ENCODE data around the gene LRRC75A.
"Not testable (repeated sequence)": the region's sequence is repeated elsewhere in the genome, so short reads cannot be mapped to it uniquely, and the experiment has no call there.

Gene LRRC75A

GRCh38 chr17:16440901-16441629, 50.9 kb downstream of the LRRC75A start:
- CTCF ChIA-PET: interaction anchor here (0.8 to 12.4 kb wide), 9 partner anchors 9 to 82 kb away, joined by 3 to 68 read pairs (median 5); partner anchors contain the start of gene TRPV2
- 93% methylated on average over 3 of the region's 3 CpGs for WGBS (ENCODE audit: insufficient coverage)
- H3K27me3 ChIP-seq (replicated peaks in 2 of 5; ENCODE audit: control insufficient read depth in 4 of 5, insufficient read depth in 5 of 5, low read length in 4 of 5): no peaks in the 10 kb centered on the region
- H3K9me3 ChIP-seq (ENCODE audit: control extremely low read depth in 1 of 5, control insufficient read depth in 4 of 5, insufficient read depth in 2 of 5, low read depth in 1 of 5, low read length in 4 of 5): no peaks in the 10 kb centered on the region
- peak overlapping the region in 5 of 7 experiments; percentile 1 to 98 (median 84) for H3K4me3 ChIP-seq (ENCODE audit: control insufficient read depth in 1 of 7, extremely low read depth in 1 of 7, insufficient read depth in 4 of 7, low read depth in 2 of 7, low read length in 6 of 7)
- H3K36me3 ChIP-seq (ENCODE audit: control insufficient read depth in 4 of 4, insufficient read depth in 4 of 4, low read length in 3 of 4): peaks cover 7 to 69% (median 42%) of the 10 kb centered on the region in 4 experiments
- DNase-seq: no peak
- H3K27ac ChIP-seq (ENCODE audit: insufficient read depth in 1 of 2, low read depth in 1 of 2, low read length in 2 of 2, poor library complexity in 1 of 2, severe bottlenecking in 2 of 2): peak overlapping the region in 1 of 2 experiments; percentile 90
- POLR2A ChIA-PET: interaction anchor here (1.6 kb wide), 1 partner anchor 9 kb away, joined by 4 read pairs; no protein-coding TSS in a partner anchor
- peaks cover 9 to 50% (median 41%) of the 10 kb centered on the region in 4 experiments for H3K4me1 ChIP-seq (ENCODE audit: control extremely low read depth in 1 of 4, control insufficient read depth in 4 of 4, insufficient read depth in 4 of 4, low read length in 3 of 4)

- Histone ChIP-seq H3K27ac (ENCODE audit: insufficient read depth in 1 of 2, low read depth in 1 of 2, low read length in 2 of 2, poor library complexity in 1 of 2, severe bottlenecking in 2 of 2) (peak overlapping the region; percentile 74 to 90), H3K36me3 (ENCODE audit: control insufficient read depth in 4 of 4, insufficient read depth in 4 of 4, low read length in 3 of 4) (peaks cover 7 to 63% (median 40%) of the 10 kb centered on the region in 4 experiments), H3K4me3 (ENCODE audit: control insufficient read depth in 1 of 7, extremely low read depth in 1 of 7, insufficient read depth in 4 of 7, low read depth in 2 of 7, low read length in 6 of 7) (peak overlapping the region in 6 of 7 experiments; percentile 84 to 98 (median 91)), H3K4me1 (ENCODE audit: control extremely low read depth in 1 of 4, control insufficient read depth in 4 of 4, insufficient read depth in 4 of 4, low read length in 3 of 4) (peaks cover 9 to 55% (median 43%) of the 10 kb centered on the region in 4 experiments)
- not testable (repeated sequence) for DNase-seq; H3K27me3 ChIP-seq (replicated peaks in 2 of 5; ENCODE audit: control insufficient read depth in 4 of 5, insufficient read depth in 5 of 5, low read length in 4 of 5); H3K9me3 ChIP-seq (ENCODE audit: control extremely low read depth in 1 of 5, control insufficient read depth in 4 of 5, insufficient read depth in 2 of 5, low read depth in 1 of 5, low read length in 4 of 5)
- CTCF ChIA-PET: interaction anchor here (0.8 to 12.4 kb wide), 10 partner anchors 9 to 90 kb away, joined by 3 to 68 read pairs (median 4); partner anchors contain the start of gene TRPV2
- 93% methylated on average over 2 of the region's 5 CpGs for WGBS (ENCODE audit: insufficient coverage)
- POLR2A ChIA-PET: interaction anchor here (1.6 kb wide), 1 partner anchor 10 kb away, joined by 4 read pairs; no protein-coding TSS in a partner anchor
Measured at GRCh38 chr17:16440354-16440753, 51.6 kb downstream of the LRRC75A start.

DNA sequence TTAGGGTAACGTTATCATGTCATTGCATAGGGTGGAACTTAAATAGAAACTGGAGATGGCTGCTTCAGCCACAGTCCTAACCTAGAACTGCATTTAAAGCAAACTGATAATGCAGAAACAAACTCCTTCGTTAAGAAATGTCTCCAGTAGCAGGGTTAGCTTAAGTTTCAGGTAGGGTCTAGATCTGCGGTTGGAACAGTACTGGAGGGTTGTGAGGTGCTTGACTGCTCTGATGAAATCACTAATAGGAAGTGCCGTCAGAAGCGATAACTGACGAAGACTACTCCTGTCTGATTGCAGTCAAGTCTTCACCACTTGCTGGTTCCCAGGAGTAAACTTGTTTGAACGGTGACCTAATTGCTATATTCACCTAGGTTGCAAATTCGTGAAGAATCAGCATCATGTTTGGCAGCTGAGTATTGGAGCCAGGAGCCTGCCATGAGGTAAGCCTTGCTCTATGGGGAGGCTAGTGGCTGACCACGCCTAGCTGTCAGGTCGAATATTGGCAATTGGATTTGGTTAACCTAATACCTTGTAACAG, 52.1 kb downstream of the LRRC75A start:
- WGBS (ENCODE audit: insufficient coverage): 14% methylated on average over 10 of the region's 10 CpGs
- peak in 2 of 3 donors; percentile 49 to 54 for DNase-seq

DNA sequence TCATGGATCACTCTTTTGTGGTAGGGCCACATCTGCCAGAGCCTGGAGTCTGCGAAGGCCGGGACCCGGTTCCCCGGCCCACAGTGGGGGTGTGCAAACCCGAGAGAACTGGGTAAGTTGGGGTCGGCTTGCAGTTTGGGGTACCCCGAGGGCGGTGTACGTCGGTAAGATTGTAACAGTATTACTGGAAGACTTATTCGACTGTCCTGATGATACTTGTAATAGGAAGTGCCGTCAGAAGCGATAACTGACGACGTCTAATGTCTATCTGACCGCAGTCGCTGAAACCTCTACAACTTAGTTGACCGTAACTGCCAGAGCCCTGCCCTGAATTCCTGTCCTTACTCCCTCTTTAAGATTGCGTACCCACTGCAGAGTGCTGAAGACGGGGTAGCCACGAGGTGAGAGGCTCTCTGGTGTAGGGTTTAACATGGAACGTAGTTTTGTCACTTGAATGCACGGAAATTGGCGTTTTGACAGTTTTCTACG, 52.6 kb downstream of the LRRC75A start:
- WGBS (ENCODE audit: insufficient coverage): 0% methylated on average over 20 of the region's 25 CpGs
- CTCF ChIA-PET: interaction anchor here (0.7 to 12.4 kb wide), 9 partner anchors 10 to 150 kb away, joined by 3 to 68 read pairs (median 6); partner anchors contain the start of gene TRPV2
- no peaks in the 10 kb centered on the region for H3K9me3 ChIP-seq (ENCODE audit: control extremely low read depth in 1 of 5, control insufficient read depth in 4 of 5, insufficient read depth in 2 of 5, low read depth in 1 of 5, low read length in 4 of 5)
- H3K27ac ChIP-seq (ENCODE audit: insufficient read depth in 1 of 2, low read depth in 1 of 2, low read length in 2 of 2, poor library complexity in 1 of 2, severe bottlenecking in 2 of 2): peak overlapping the region; percentile 74 to 90
- no peaks in the 10 kb centered on the region for H3K27me3 ChIP-seq (replicated peaks in 2 of 5; ENCODE audit: control insufficient read depth in 4 of 5, insufficient read depth in 5 of 5, low read length in 4 of 5)
- POLR2A ChIA-PET: interaction anchor here (1.3 to 2.3 kb wide), 4 partner anchors 11 to 76 kb away, joined by 4 to 13 read pairs (median 8); partner anchors contain the start of genes TRPV2 and UBB
- peak overlapping the region; percentile 60 to 98 (median 90) for H3K4me3 ChIP-seq (ENCODE audit: control insufficient read depth in 1 of 7, extremely low read depth in 1 of 7, insufficient read depth in 4 of 7, low read depth in 2 of 7, low read length in 6 of 7)
- peaks cover 7 to 59% (median 37%) of the 10 kb centered on the region in 4 experiments for H3K36me3 ChIP-seq (ENCODE audit: control insufficient read depth in 4 of 4, insufficient read depth in 4 of 4, low read length in 3 of 4)
- DNase-seq: peak in 2 of 3 donors; percentile 54 to 57
- H3K4me1 ChIP-seq (ENCODE audit: control extremely low read depth in 1 of 4, control insufficient read depth in 4 of 4, insufficient read depth in 4 of 4, low read length in 3 of 4): peaks cover 9 to 59% (median 48%) of the 10 kb centered on the region in 4 experiments

More for the DNA sequence above, 52.1 kb downstream of the LRRC75A start:
- peaks cover 7 to 62% (median 39%) of the 10 kb centered on the region in 4 experiments for H3K36me3 ChIP-seq (ENCODE audit: control insufficient read depth in 4 of 4, insufficient read depth in 4 of 4, low read length in 3 of 4)
- CTCF ChIA-PET: interaction anchor here (0.7 to 12.4 kb wide), 9 partner anchors 10 to 150 kb away, joined by 3 to 68 read pairs (median 5); partner anchors contain the start of gene TRPV2
- H3K27me3 ChIP-seq (replicated peaks in 2 of 5; ENCODE audit: control insufficient read depth in 4 of 5, insufficient read depth in 5 of 5, low read length in 4 of 5): no peaks in the 10 kb centered on the region
- peak overlapping the region; percentile 60 to 98 (median 90) for H3K4me3 ChIP-seq (ENCODE audit: control insufficient read depth in 1 of 7, extremely low read depth in 1 of 7, insufficient read depth in 4 of 7, low read depth in 2 of 7, low read length in 6 of 7)
- H3K4me1 ChIP-seq (ENCODE audit: control extremely low read depth in 1 of 4, control insufficient read depth in 4 of 4, insufficient read depth in 4 of 4, low read length in 3 of 4): peaks cover 9 to 59% (median 47%) of the 10 kb centered on the region in 4 experiments
- no peaks in the 10 kb centered on the region for H3K9me3 ChIP-seq (ENCODE audit: control extremely low read depth in 1 of 5, control insufficient read depth in 4 of 5, insufficient read depth in 2 of 5, low read depth in 1 of 5, low read length in 4 of 5)
- POLR2A ChIA-PET: interaction anchor here (1.6 to 2.3 kb wide), 2 partner anchors 11 to 24 kb away, joined by 4 to 13 read pairs; partner anchors contain the start of gene TRPV2
- peak overlapping the region; percentile 74 to 90 for H3K27ac ChIP-seq (ENCODE audit: insufficient read depth in 1 of 2, low read depth in 1 of 2, low read length in 2 of 2, poor library complexity in 1 of 2, severe bottlenecking in 2 of 2)

DNA sequence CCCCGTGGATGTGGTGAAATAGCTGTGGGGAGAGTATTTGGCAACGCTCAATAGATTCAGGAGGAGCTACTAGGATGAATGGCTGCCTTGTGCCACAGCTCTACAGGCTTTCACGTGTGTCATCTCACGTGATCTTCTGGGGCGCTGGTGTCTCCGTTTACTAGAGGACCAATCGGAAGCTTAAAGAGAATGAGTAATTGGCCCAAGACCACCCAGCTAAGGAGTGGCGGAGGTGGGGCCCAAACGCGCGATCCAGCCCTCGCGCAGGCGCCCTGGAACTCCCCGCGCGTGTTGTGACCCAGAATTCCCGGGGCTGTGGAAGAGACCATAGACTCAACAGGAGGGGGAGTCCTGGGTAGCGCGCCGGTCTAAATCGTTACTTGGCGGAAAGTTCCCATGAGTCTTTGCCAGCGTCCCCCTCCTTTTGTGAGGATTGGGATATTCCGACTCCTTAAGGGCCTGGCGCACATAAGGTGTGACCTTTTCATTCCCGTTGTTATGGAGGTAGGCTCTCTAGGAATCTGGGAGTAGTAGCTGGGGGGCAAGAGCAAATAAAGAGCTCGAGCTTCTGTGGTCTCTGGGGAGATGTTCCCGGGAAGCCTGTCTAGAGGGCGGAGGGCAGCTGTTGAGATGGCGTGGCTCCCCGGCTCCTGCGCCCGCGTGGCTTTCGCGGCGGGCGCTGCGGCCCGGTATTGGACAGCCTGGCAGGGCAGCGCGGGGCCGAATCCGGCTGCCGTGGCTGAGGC, 53.3 kb downstream of the LRRC75A start:
- Histone ChIP-seq H3K4me1 (ENCODE audit: control extremely low read depth in 1 of 4, control insufficient read depth in 4 of 4, insufficient read depth in 4 of 4, low read length in 3 of 4) (peaks cover 9 to 59% (median 46%) of the 10 kb centered on the region in 4 experiments), H3K9me3 (ENCODE audit: control extremely low read depth in 1 of 5, control insufficient read depth in 4 of 5, insufficient read depth in 2 of 5, low read depth in 1 of 5, low read length in 4 of 5) (no peaks in the 10 kb centered on the region), H3K4me3 (ENCODE audit: control insufficient read depth in 1 of 7, extremely low read depth in 1 of 7, insufficient read depth in 4 of 7, low read depth in 2 of 7, low read length in 6 of 7) (peak overlapping the region; percentile 60 to 98 (median 90)), H3K27ac (ENCODE audit: insufficient read depth in 1 of 2, low read depth in 1 of 2, low read length in 2 of 2, poor library complexity in 1 of 2, severe bottlenecking in 2 of 2) (peak overlapping the region; percentile 74 to 90), H3K27me3 (replicated peaks in 2 of 5; ENCODE audit: control insufficient read depth in 4 of 5, insufficient read depth in 5 of 5, low read length in 4 of 5) (no peaks in the 10 kb centered on the region), H3K36me3 (ENCODE audit: control insufficient read depth in 4 of 4, insufficient read depth in 4 of 4, low read length in 3 of 4) (peaks cover 7 to 53% (median 35%) of the 10 kb centered on the region in 4 experiments)
- WGBS (ENCODE audit: insufficient coverage): under 1% methylated on average over 42 of the region's 46 CpGs
- DNase-seq: peak; percentile 99 to 100 (median 100)
- CTCF ChIA-PET: interaction anchor here (0.7 to 12.4 kb wide), 8 partner anchors 9 to 84 kb away, joined by 3 to 68 read pairs (median 9); partner anchors contain the start of gene TRPV2
- POLR2A ChIA-PET: interaction anchor here (0.5 to 2.3 kb wide), 6 partner anchors 11 to 92 kb away, joined by 3 to 13 read pairs (median 4); partner anchors contain the start of genes TRPV2 and UBB

- peaks cover 9 to 59% (median 46%) of the 10 kb centered on the region in 4 experiments for H3K4me1 ChIP-seq (ENCODE audit: control extremely low read depth in 1 of 4, control insufficient read depth in 4 of 4, insufficient read depth in 4 of 4, low read length in 3 of 4)
- 19% methylated on average over 8 of the region's 8 CpGs for WGBS (ENCODE audit: insufficient coverage)
- POLR2A ChIA-PET: interaction anchor here (1.0 to 2.3 kb wide), 5 partner anchors 10 to 75 kb away, joined by 3 to 13 read pairs (median 5); partner anchors contain the start of genes TRPV2 and UBB
Measured at GRCh38 chr17:16438173-16438556, 53.8 kb downstream of the LRRC75A start.

More at GRCh38 chr17:16438173-16438556, 53.8 kb downstream of the LRRC75A start:
- no peak for DNase-seq
- no peaks in the 10 kb centered on the region for H3K27me3 ChIP-seq (replicated peaks in 2 of 5; ENCODE audit: control insufficient read depth in 4 of 5, insufficient read depth in 5 of 5, low read length in 4 of 5)
- no peaks in the 10 kb centered on the region for H3K9me3 ChIP-seq (ENCODE audit: control extremely low read depth in 1 of 5, control insufficient read depth in 4 of 5, insufficient read depth in 2 of 5, low read depth in 1 of 5, low read length in 4 of 5)
- peaks cover 7 to 51% (median 35%) of the 10 kb centered on the region in 4 experiments for H3K36me3 ChIP-seq (ENCODE audit: control insufficient read depth in 4 of 4, insufficient read depth in 4 of 4, low read length in 3 of 4)
- CTCF ChIA-PET: interaction anchor here (0.7 to 12.4 kb wide), 8 partner anchors 9 to 85 kb away, joined by 3 to 68 read pairs (median 9); partner anchors contain the start of gene TRPV2
- peak overlapping the region in 6 of 7 experiments; percentile 19 to 89 (median 74) for H3K4me3 ChIP-seq (ENCODE audit: control insufficient read depth in 1 of 7, extremely low read depth in 1 of 7, insufficient read depth in 4 of 7, low read depth in 2 of 7, low read length in 6 of 7)
- H3K27ac ChIP-seq (ENCODE audit: insufficient read depth in 1 of 2, low read depth in 1 of 2, low read length in 2 of 2, poor library complexity in 1 of 2, severe bottlenecking in 2 of 2): peak overlapping the region; percentile 28 to 76
